SJSA1 (cell line): Measurements from ENCODE around the gene PCDHA11. TPM values are rescaled to one million over a fixed set of nuclear protein-coding genes. Genes with fewer than 3 reads are reported as not detected.
"Not testable (repeated sequence)": the region's sequence is repeated elsewhere in the genome, so short reads cannot be mapped to it uniquely, and the experiment has no call there.

ENCODE experiments used
- DNase-seq, 2 experiments: peaks; one replicate each; pipeline ENCODE4 v3.0.0-alpha.2; 2015 to 2020; ENCODE audit warnings: low spot score in 2 of 2, low read depth in 1 of 2
- H3K27ac ChIP-seq: fragments of 250-450 bp; sonication (Bioruptor Pico); 2 replicates; pipeline ENCODE4 v1.5.1; 2020; ENCODE audit warnings: mild to moderate bottlenecking, moderate library complexity
- H3K27me3 ChIP-seq: fragments of 250-450 bp; sonication (Bioruptor Pico); replicated peaks from 2 replicates; pipeline ENCODE4 v1.5.1; 2020; ENCODE audit warnings: mild to moderate bottlenecking, moderate library complexity
- H3K36me3 ChIP-seq: fragments of 250-450 bp; sonication (Bioruptor Pico); 2 replicates; pipeline ENCODE4 v1.5.1; 2020; ENCODE audit warnings: mild to moderate bottlenecking
- H3K4me1 ChIP-seq: fragments of 250-450 bp; sonication (Bioruptor Pico); replicated peaks from 2 replicates; pipeline ENCODE4 v1.6.1; 2021; ENCODE audit warnings: mild to moderate bottlenecking
- H3K4me3 ChIP-seq: fragments of 250-450 bp; sonication (Bioruptor Pico); 2 replicates; pipeline ENCODE4 v1.5.1; 2020; ENCODE audit warnings: mild to moderate bottlenecking
- H3K9me3 ChIP-seq: fragments of 250-450 bp; sonication (Bioruptor Pico); replicated peaks from 2 replicates; pipeline ENCODE4 v1.5.1; 2020; ENCODE audit warnings: mild to moderate bottlenecking
- total RNA-seq: library from RNA; depleted of rRNA; stranded (reverse); fragments of >200 nt; shearing (Covaris generic); gene quantifications from 2 replicates; pipeline ENCODE4 v1.2.3, GENCODE V29; 2014; rRNA removed

The PCDHA11 gene, protein sequence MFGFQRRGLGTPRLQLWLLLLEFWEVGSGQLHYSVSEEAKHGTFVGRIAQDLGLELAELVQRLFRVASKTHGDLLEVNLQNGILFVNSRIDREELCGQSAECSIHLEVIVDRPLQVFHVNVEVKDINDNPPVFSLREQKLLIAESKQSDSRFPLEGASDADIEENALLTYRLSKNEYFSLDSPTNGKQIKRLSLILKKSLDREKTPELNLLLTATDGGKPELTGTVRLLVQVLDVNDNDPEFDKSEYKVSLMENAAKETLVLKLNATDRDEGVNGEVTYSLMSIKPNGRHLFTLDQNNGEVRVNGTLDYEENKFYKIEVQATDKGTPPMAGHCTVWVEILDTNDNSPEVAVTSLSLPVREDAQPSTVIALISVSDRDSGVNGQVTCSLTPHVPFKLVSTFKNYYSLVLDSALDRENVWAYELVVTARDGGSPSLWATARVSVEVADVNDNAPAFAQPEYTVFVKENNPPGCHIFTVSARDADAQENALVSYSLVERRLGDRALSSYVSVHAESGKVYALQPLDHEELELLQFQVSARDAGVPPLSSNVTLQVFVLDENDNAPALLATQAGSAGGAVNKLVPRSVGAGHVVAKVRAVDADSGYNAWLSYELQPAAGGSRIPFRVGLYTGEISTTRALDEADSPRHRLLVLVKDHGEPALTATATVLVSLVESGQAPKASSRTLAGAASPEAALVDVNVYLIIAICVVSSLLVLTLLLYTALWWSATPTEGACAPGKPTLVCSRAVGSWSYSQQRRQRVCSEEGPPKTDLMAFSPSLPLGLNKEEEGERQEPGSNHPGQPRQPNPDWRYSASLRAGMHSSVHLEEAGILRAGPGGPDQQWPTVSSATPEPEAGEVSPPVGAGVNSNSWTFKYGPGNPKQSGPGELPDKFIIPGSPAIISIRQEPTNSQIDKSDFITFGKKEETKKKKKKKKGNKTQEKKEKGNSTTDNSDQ
- not detected in 2 replicates for total RNA-seq

DNA sequence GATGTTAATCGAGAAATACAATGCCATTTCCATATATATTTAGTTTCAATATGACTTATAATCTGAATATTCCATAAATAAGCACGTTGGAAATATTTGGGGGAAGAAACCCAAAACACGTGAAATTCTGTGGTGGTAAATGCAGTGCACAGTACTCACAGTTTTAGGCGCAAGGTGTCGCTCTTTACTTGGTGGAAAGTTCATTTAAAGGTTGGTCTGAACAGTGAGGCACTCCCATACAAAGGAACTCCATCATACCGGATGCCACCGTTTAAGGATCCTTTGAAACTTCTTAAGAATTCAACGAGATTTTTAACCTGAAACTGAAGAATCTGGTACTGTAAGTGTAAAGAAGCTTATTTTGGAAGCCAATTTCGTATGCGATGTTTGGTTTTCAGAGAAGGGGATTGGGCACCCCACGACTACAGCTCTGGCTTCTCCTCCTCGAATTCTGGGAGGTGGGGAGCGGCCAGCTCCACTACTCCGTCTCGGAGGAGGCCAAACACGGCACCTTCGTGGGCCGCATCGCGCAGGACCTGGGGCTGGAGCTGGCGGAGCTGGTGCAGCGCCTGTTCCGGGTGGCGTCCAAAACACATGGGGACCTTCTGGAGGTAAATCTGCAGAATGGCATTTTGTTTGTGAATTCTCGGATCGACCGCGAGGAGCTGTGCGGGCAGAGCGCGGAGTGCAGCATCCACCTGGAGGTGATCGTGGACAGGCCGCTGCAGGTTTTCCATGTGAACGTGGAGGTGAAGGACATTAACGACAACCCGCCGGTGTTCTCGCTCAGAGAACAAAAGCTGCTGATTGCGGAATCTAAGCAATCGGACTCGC is at the start of gene PCDHA11:
Gene PCDHA11 (plus strand): TSS at position 237 of the 834 bp plus-strand sequence. CDS start 147 bp downstream, at position 384.
- Histone ChIP-seq H3K27me3 (no peaks in the 10 kb centered on the region), H3K36me3 (no peaks in the 10 kb centered on the region), H3K4me1 (no peaks in the 10 kb centered on the region), H3K9me3 (peaks cover 21% of the 10 kb centered on the region), H3K4me3 (no peak within 1 kb of the TSS), H3K27ac (no peak within 1 kb of the TSS)
- no peak for DNase-seq

DNA sequence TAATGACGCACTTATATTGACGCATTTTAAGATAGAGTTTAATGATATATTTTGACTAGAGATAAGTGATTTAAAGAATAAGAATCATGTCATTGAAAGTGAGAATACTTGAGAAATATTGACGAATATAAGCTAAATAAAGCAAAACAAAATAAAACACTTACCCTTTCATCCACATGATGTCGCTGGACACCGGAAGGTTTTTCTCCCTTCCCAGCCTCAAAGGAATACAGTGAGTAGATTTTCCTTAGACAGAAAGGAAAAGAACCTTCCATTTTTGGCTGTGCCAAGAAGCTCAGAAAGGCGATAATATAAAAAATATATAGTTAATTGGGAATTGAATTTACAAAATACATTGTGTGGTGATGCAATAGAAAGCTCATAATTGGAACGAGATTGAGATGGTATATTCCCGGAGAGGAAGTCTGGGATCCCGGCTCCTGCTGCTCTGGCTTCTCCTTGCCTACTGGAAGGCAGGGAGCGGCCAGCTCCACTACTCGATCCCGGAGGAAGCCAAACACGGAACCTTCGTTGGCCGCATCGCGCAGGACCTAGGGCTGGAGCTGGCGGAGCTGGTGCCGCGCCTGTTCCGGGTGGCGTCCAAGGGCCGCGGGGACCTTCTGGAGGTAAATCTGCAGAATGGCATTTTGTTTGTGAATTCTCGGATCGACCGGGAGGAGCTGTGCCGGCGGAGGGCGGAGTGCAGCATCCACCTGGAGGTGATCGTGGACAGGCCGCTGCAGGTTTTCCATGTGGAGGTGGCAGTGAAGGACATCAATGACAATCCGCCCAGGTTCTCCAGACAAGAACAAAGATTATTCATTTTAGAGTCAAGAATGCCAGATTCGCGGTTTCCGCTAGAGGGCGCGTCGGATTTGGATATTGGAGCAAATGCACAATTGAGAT is 47.1 kb upstream of the PCDHA11 start, which contains the start of gene PCDHA5:
Gene PCDHA5 (plus strand): TSS at position 239 of the 906 bp plus-strand sequence.
- Histone ChIP-seq H3K27ac (no peak within 1 kb of the TSS), H3K27me3 (no peaks in the 10 kb centered on the region; the same call in 1 of the 2 replicates), H3K4me3 (no peak within 1 kb of the TSS), H3K4me1 (no peaks in the 10 kb centered on the region), H3K36me3 (no peaks in the 10 kb centered on the region), H3K9me3 (no peaks in the 10 kb centered on the region)
- no peak for DNase-seq

DNA sequence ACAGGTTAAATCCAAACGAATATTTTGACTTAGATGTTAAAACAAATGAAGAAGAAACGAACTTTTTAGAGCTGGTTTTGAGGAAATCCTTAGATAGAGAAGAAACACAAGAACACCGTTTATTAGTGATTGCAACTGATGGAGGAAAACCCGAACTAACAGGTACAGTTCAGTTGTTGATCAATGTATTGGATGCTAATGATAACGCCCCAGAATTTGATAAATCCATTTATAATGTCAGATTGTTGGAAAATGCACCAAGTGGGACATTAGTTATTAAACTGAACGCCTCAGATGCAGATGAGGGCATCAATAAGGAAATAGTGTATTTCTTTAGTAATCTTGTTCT is 46.5 kb upstream of the PCDHA11 start:
- no peak for DNase-seq
- H3K27me3 ChIP-seq, result no peaks in the 10 kb centered on the region; the same call in 1 of the 2 replicates
- no peaks in the 10 kb centered on the region for H3K4me1 ChIP-seq

DNA sequence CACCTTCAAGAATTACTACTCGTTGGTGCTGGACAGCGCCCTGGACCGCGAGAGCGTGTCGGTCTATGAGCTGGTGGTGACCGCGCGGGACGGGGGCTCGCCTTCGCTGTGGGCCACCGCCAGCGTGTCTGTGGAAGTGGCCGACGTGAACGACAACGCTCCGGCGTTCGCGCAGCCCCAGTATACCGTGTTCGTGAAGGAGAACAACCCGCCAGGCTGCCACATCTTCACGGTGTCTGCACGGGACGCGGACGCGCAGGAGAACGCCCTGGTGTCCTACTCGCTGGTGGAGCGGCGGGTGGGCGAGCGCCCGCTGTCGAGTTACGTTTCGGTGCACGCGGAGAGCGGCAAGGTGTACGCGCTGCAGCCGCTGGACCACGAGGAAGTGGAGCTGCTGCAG is 45.8 kb upstream of the PCDHA11 start:
- H3K36me3 ChIP-seq, DNase-seq, H3K27ac ChIP-seq, H3K4me3 ChIP-seq, H3K27me3 ChIP-seq, H3K4me1 ChIP-seq, H3K9me3 ChIP-seq: not testable (repeated sequence)

More for the DNA sequence above, 46.5 kb upstream of the PCDHA11 start:
- H3K9me3 ChIP-seq, result no peaks in the 10 kb centered on the region
- H3K4me3 ChIP-seq, result no peak overlapping the region
- H3K27ac ChIP-seq, result no peak overlapping the region
- no peaks in the 10 kb centered on the region for H3K36me3 ChIP-seq

DNA sequence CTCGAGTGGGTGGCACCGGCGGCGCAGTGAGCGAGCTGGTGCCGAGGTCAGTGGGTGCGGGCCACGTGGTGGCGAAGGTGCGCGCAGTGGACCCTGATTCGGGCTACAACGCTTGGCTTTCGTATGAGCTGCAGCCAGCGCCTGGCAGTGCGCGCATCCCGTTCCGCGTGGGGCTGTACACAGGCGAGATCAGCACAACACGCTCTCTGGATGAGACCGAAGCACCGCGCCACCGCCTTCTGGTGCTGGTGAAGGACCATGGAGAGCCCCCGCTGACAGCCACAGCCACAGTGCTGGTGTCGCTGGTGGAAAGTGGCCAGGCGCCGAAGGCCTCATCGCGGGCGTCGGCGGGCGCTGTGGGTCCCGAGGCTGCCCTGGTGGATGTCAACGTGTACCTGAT is 45.3 kb upstream of the PCDHA11 start:
- no peaks in the 10 kb centered on the region for H3K36me3 ChIP-seq
- H3K4me3 ChIP-seq, result no peak overlapping the region
- no peaks in the 10 kb centered on the region for H3K9me3 ChIP-seq
- no peaks in the 10 kb centered on the region; the same call in 1 of the 2 replicates for H3K27me3 ChIP-seq
- H3K4me1 ChIP-seq, result no peaks in the 10 kb centered on the region
- H3K27ac ChIP-seq, result no peak overlapping the region
- DNase-seq, result no peak

DNA sequence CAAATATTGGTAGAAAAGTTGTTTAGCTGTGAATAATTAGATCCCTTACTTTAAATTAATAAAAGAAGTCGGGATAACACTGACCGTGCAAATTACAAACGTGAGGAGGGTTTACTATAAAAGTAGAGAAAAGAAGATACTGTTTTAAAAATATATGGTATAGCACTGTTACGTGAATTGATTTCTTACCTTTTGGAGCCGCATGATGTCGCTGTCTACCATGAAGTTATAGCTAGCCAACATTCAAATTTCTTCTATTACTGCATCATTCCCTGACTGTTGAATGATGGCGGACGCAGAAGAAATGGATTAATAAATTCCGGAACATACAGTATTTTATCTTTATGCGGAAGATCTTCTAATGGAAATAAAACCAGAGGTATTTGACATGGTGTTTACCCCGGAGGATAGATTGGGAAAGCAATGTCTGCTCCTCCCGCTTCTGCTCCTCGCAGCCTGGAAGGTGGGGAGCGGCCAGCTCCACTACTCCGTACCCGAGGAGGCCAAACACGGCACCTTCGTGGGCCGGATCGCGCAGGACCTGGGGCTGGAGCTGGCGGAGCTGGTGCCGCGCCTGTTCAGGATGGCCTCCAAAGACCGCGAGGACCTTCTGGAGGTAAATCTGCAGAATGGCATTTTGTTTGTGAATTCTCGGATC is 40.9 kb upstream of the PCDHA11 start, which contains the start of gene PCDHA6:
Gene PCDHA6 (plus strand): TSS at position 257 of the 658 bp plus-strand sequence. CDS start 132 bp downstream, at position 389.
- H3K36me3 ChIP-seq, result no peaks in the 10 kb centered on the region
- no peak for DNase-seq
- H3K9me3 ChIP-seq, result peaks cover 5% of the 10 kb centered on the region; the same call in 1 of the 2 replicates
- no peak within 1 kb of the TSS for H3K4me3 ChIP-seq
- no peak within 1 kb of the TSS for H3K27ac ChIP-seq
- H3K4me1 ChIP-seq, result no peaks in the 10 kb centered on the region
- H3K27me3 ChIP-seq, result no peaks in the 10 kb centered on the region

DNA sequence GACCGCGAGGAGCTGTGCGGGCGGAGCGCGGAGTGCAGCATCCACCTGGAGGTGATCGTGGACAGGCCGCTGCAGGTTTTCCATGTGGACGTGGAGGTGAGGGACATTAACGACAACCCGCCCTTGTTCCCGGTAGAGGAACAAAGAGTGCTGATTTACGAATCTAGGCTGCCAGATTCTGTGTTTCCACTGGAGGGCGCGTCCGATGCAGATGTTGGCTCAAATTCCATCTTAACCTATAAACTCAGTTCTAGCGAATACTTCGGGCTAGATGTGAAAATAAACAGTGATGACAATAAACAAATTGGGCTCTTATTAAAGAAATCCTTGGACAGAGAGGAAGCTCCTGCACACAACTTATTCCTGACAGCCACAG is 40.4 kb upstream of the PCDHA11 start:
- H3K36me3 ChIP-seq, result no peaks in the 10 kb centered on the region
- H3K4me1 ChIP-seq, result no peaks in the 10 kb centered on the region
- no peak overlapping the region for H3K27ac ChIP-seq
- DNase-seq, result no peak
- H3K4me3 ChIP-seq, result no peak overlapping the region
- peaks cover 5% of the 10 kb centered on the region; the same call in 1 of the 2 replicates for H3K9me3 ChIP-seq
- no peaks in the 10 kb centered on the region for H3K27me3 ChIP-seq

DNA sequence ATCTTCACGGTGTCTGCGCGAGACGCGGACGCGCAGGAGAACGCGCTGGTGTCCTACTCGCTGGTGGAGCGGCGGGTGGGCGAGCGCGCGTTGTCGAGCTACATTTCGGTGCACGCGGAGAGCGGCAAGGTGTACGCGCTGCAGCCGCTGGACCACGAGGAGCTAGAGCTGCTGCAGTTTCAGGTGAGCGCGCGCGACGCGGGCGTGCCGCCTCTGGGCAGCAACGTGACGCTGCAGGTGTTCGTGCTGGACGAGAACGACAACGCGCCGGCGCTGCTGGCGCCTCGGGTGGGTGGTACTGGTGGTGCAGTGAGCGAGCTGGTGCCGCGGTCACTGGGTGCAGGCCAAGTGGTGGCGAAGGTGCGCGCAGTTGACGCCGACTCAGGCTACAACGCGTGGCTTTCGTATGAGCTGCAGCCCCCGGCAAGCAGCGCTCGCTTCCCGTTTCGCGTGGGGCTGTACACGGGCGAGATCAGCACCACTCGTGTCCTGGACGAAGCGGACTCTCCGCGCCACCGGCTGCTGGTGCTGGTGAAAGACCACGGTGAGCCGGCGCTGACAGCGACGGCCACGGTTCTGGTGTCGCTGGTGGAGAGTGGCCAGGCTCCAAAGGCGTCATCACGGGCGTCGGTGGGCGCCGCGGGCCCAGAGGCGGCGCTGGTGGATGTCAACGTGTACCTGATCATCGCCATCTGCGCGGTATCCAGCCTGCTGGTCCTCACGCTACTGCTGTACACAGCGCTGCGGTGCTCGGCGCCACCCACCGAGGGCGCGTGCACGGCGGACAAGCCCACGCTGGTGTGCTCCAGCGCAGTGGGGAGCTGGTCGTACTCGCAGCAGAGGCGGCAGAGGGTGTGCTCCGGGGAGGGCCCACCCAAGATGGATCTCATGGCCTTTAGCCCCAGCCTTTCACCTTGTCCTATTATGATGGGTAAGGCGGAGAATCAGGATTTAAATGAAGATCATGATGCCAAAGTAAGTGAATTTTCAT is 39.0 kb upstream of the PCDHA11 start:
- not testable (repeated sequence) for H3K27ac ChIP-seq, H3K4me3 ChIP-seq, H3K27me3 ChIP-seq, H3K9me3 ChIP-seq, H3K4me1 ChIP-seq, H3K36me3 ChIP-seq, DNase-seq

DNA sequence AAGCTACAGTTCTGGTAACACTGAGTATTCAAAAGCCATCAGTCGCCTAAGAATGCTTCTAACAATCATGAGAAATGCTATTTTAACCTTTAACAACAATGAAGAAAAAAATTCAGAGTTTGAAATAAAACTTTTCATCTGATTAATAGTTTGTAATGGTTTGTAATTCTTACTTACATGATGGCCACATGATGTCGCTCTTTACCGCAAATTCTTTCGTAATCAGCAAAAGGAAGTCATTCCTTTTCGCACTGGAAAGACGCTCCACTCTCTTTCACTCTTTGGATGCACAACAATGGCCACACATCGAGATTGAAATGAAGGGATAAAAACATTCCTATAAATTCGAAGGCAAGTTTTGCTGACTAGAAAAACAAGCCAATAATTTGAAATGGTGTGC is 34.8 kb upstream of the PCDHA11 start, which contains the start of gene PCDHA7:
Gene PCDHA7 (plus strand): TSS at position 277 of the 400 bp plus-strand sequence. CDS start 115 bp downstream, at position 392.
- DNase-seq, result no peak
- Histone ChIP-seq H3K9me3 (peaks cover 8% of the 10 kb centered on the region), H3K4me1 (no peaks in the 10 kb centered on the region), H3K27ac (no peak within 1 kb of the TSS), H3K27me3 (no peaks in the 10 kb centered on the region), H3K4me3 (no peak within 1 kb of the TSS), H3K36me3 (no peaks in the 10 kb centered on the region)

DNA sequence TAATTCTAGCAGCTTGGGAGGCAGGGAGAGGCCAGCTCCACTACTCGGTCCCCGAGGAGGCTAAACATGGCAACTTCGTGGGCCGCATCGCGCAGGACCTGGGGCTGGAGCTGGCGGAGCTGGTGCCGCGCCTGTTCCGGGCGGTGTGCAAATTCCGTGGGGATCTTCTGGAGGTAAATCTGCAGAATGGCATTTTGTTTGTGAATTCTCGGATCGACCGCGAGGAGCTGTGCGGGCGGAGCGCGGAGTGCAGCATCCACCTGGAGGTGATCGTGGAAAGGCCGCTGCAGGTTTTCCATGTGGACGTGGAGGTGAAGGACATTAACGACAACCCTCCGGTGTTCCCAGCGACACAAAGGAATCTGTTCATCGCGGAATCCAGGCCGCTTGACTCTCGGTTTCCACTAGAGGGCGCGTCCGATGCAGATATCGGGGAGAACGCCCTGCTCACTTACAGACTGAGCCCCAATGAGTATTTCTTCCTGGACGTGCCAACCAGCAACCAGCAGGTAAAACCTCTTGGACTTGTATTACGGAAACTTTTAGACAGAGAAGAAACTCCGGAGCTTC is 34.2 kb upstream of the PCDHA11 start:
- not testable (repeated sequence) for H3K4me3 ChIP-seq, H3K27ac ChIP-seq, H3K4me1 ChIP-seq, H3K9me3 ChIP-seq, H3K36me3 ChIP-seq, H3K27me3 ChIP-seq, DNase-seq
